DOHH2 (cell line): ENCODE results near the gene UACA.

Experiments used
- H3F3A ChIP-seq: fragments of 200-600 bp; sonication (generic), shearing (Covaris generic); 2 replicates; pipeline ENCODE4 v1.6.0; 2016; ENCODE audit warnings: antibody characterized with exemption, mild to moderate bottlenecking; ENCODE audit not compliant: control insufficient read depth, insufficient read depth
- H3K27ac ChIP-seq: fragments of 200-600 bp; sonication (generic); 2 replicates; pipeline ENCODE4 v1.5.1; 2014; ENCODE audit warnings: low read depth, mild to moderate bottlenecking, low read length, moderate library complexity
- H3K27me3 ChIP-seq: fragments of 200-600 bp; sonication (generic); 2 replicates; pipeline ENCODE4 v1.6.1; 2014; ENCODE audit warnings: mild to moderate bottlenecking, low read length, mixed read lengths; ENCODE audit not compliant: control insufficient read depth
- H3K36me3 ChIP-seq: fragments of 200-600 bp; sonication (generic); 2 replicates; pipeline ENCODE4 v1.6.1; 2014; ENCODE audit warnings: mild to moderate bottlenecking, low read length, moderate library complexity, mixed read lengths; ENCODE audit not compliant: control insufficient read depth
- H3K4me1 ChIP-seq: fragments of 200-600 bp; sonication (generic); 2 replicates; pipeline ENCODE4 v1.6.1; 2014; ENCODE audit warnings: mild to moderate bottlenecking, low read length, mixed read lengths; ENCODE audit not compliant: control insufficient read depth
- H3K4me2 ChIP-seq: fragments of 200-600 bp; sonication (generic); 2 replicates; pipeline ENCODE4 v1.6.0; 2014; ENCODE audit warnings: mild to moderate bottlenecking, low read length, moderate library complexity
- H3K4me3 ChIP-seq: fragments of 200-600 bp; sonication (generic); 2 replicates; pipeline ENCODE4 v1.5.1; 2014; ENCODE audit warnings: mild to moderate bottlenecking, low read length, mixed read lengths
- H3K79me2 ChIP-seq: fragments of 200-600 bp; sonication (generic); 2 replicates; pipeline ENCODE4 v1.6.1; 2014; ENCODE audit warnings: mild to moderate bottlenecking, low read length, mixed read lengths; ENCODE audit not compliant: control insufficient read depth
- H3K9me2 ChIP-seq: fragments of 200-600 bp; sonication (generic); replicated peaks from 2 replicates; pipeline ENCODE4 v1.6.1; 2014; ENCODE audit warnings: mild to moderate bottlenecking, low read length, mixed read lengths; ENCODE audit not compliant: control insufficient read depth
- H3K9me3 ChIP-seq: fragments of 200-600 bp; sonication (generic); 2 replicates; pipeline ENCODE4 v1.6.1; 2014; ENCODE audit warnings: antibody characterized with exemption, low read length, mixed read lengths; ENCODE audit not compliant: control insufficient read depth, insufficient read depth
- H4K20me1 ChIP-seq: fragments of 200-600 bp; sonication (generic); 2 replicates; pipeline ENCODE4 v1.6.0; 2014; ENCODE audit warnings: low read depth, mild to moderate bottlenecking, antibody characterized with exemption, low read length, moderate library complexity; ENCODE audit not compliant: control insufficient read depth, insufficient read depth
- CTCF ChIP-seq: fragments of 200-600 bp; sonication (generic); IDR thresholded peaks from one replicate; pipeline ENCODE4 v1.5.1; 2014; ENCODE audit warnings: antibody characterized with exemption, mild to moderate bottlenecking, low read depth, low read length; ENCODE audit not compliant: poor library complexity, severe bottlenecking
- EZH2phosphoT487 ChIP-seq: fragments of 200-600 bp; sonication (generic); IDR thresholded peaks from 2 replicates; pipeline ENCODE4 v1.6.1; 2017; ENCODE audit warnings: borderline replicate concordance, mild to moderate bottlenecking, antibody characterized with exemption, low read length, moderate library complexity, mixed read lengths

The UACA gene

GRCh38 chr15:70635895-70636294 lies 127.5 kb downstream of the UACA start:
- Histone ChIP-seq H3K79me2 (no peaks in the 10 kb centered on the region), H3K9me2 (no peaks in the 10 kb centered on the region)

GRCh38 chr15:70633991-70634390 lies 129.4 kb downstream of the UACA start:
- H3K27me3 ChIP-seq: peaks cover 10% of the 10 kb centered on the region; the same call in 1 of the 2 replicates
- H3K27ac ChIP-seq: no peak overlapping the region
- no peaks in the 10 kb centered on the region for H3K79me2 ChIP-seq
- H3K9me2 ChIP-seq: no peaks in the 10 kb centered on the region
- no peak overlapping the region for H3K4me3 ChIP-seq
- no peak overlapping the region for H3K4me2 ChIP-seq
- H4K20me1 ChIP-seq: no peaks in the 10 kb centered on the region
- TF ChIP-seq EZH2phosphoT487 (no peak), CTCF (no peak)
- H3K9me3 ChIP-seq: no peaks in the 10 kb centered on the region
- no peaks in the 10 kb centered on the region for H3K4me1 ChIP-seq
- no peaks in the 10 kb centered on the region for H3K36me3 ChIP-seq
- no peaks in the 10 kb centered on the region for H3F3A ChIP-seq

More at GRCh38 chr15:70635895-70636294, 127.5 kb downstream of the UACA start:
- H4K20me1 ChIP-seq: no peaks in the 10 kb centered on the region
- H3K27me3 ChIP-seq: peaks cover 3% of the 10 kb centered on the region; the same call in 1 of the 2 replicates
- H3K4me3 ChIP-seq: no peak overlapping the region
- no peak overlapping the region for H3K27ac ChIP-seq
- no peaks in the 10 kb centered on the region for H3K9me3 ChIP-seq
- no peaks in the 10 kb centered on the region for H3K36me3 ChIP-seq
- no peaks in the 10 kb centered on the region for H3K4me1 ChIP-seq
- TF ChIP-seq CTCF (no peak), EZH2phosphoT487 (no peak)
- H3F3A ChIP-seq: no peaks in the 10 kb centered on the region
- no peak overlapping the region for H3K4me2 ChIP-seq

- Histone ChIP-seq H3K4me2 (no peak overlapping the region), H3K79me2 (no peaks in the 10 kb centered on the region)
Observed at GRCh38 chr15:70633103-70633831, 130.1 kb downstream of the UACA start.

More at GRCh38 chr15:70633103-70633831, 130.1 kb downstream of the UACA start:
- H3K27me3 ChIP-seq: peaks cover 10% of the 10 kb centered on the region; the same call in 1 of the 2 replicates
- no peaks in the 10 kb centered on the region for H3K9me2 ChIP-seq
- TF ChIP-seq CTCF: no peak
- no peak for TF ChIP-seq EZH2phosphoT487
- no peaks in the 10 kb centered on the region for H4K20me1 ChIP-seq
- H3F3A ChIP-seq: no peaks in the 10 kb centered on the region
- H3K27ac ChIP-seq: no peak overlapping the region
- no peaks in the 10 kb centered on the region for H3K4me1 ChIP-seq
- H3K9me3 ChIP-seq: no peaks in the 10 kb centered on the region
- no peak overlapping the region for H3K4me3 ChIP-seq
- no peaks in the 10 kb centered on the region for H3K36me3 ChIP-seq
